K562 (cell line): Measurements from ENCODE around the gene ACADSB.
A peak's percentile ranks its signal among the peaks of the same experiment; 100 is the strongest.

Source experiments
- EP300 ChIP-seq: IDR thresholded peaks from 2 replicates; pipeline ENCODE4 v1.6.1; 2012; ENCODE audit warnings: low read length, improper control_type of control experiment
- ESRRA ChIP-seq: fragments of 450-650 bp; IDR thresholded peaks from 2 replicates; pipeline ENCODE4 v1.6.1; 2014; ENCODE audit warnings: low read depth, mild to moderate bottlenecking, moderate library complexity, borderline replicate concordance
- RAD21 ChIP-seq, 2 experiments: fragments of 250-450 bp in 1 of 2; fragments of 450-650 bp in 1 of 2; sonication (Bioruptor Pico) in 1 of 2; formaldehyde crosslinking in 1 of 2; IDR thresholded peaks in 1 of 2; conservative IDR thresholded peaks in 1 of 2; 2 replicates each; pipeline versions ENCODE4 v1.4.0 to v1.8.0; 2020 to 2022; ENCODE audit warnings: mild to moderate bottlenecking in 2 of 2, moderate library complexity in 1 of 2
- SIX5 ChIP-seq, 2 experiments: IDR thresholded peaks; 2 replicates each; pipeline ENCODE4 v1.6.1; 2011; ENCODE audit warnings: low read length in 2 of 2, borderline replicate concordance in 1 of 2, low read depth in 1 of 2, mild to moderate bottlenecking in 1 of 2, moderate library complexity in 1 of 2; ENCODE audit not compliant: insufficient read depth in 1 of 2
- SREBF1 ChIP-seq: fragments of 150-350 bp; IDR thresholded peaks from 2 replicates; pipeline ENCODE4 v1.6.1; 2014; ENCODE audit warnings: antibody characterized with exemption, low read depth, low read length, borderline replicate concordance
- ZBTB8A ChIP-seq: fragments of 450-650 bp; IDR thresholded peaks from 2 replicates; pipeline ENCODE4 v1.6.1; 2018; ENCODE audit warnings: mild to moderate bottlenecking, moderate library complexity; ENCODE audit not compliant: partially characterized antibody
- ZFP1 ChIP-seq: fragments of 450-650 bp; formaldehyde crosslinking; IDR thresholded peaks from 2 replicates; pipeline ENCODE4 v1.4.0; 2020; ENCODE audit warnings: mild to moderate bottlenecking, mixed read lengths
- TF ChIP-seq, protein P1 (sequence below), 2 experiments: IDR thresholded peaks; 2 replicates each; pipeline ENCODE4 v1.6.1; 2012; ENCODE audit warnings: improper control_type of control experiment in 2 of 2, low read depth in 2 of 2, low read length in 2 of 2, borderline replicate concordance in 1 of 2

DNA sequence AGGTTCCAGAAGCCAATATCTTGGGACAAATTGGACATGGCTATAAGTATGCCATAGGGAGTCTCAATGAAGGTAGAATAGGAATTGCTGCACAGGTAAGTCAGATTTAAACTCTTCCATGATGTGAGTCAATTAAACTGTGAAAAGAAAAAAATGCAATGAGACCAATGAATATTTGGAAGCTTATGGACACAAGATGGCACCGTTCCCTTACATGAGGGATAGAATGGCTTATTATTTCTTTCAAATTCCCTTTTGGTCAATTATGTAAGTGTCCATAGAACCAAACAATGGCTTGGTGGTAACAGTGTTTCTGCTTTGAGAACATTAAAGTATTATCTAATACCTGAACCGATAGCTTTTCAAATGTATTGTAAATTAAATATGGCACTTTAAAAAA is 35.6 kb downstream of the ACADSB start:
- TF ChIP-seq ZBTB8A (no peak), SREBF1 (no peak), EP300 (no peak), ESRRA (no peak), ZFP1 (CRISPR knock-in tag) (no peak), SIX5 (IDR thresholded peaks at IDR 0.05; ENCODE audit: borderline replicate concordance in 1 of 2, insufficient read depth in 1 of 2, low read depth in 1 of 2, low read length in 2 of 2) (no peak), RAD21 (CRISPR knock-in tag; conservative IDR thresholded peaks at IDR 0.05 in 1 of 2, IDR thresholded peaks at IDR 0.05 in 1 of 2) (peak; percentile 54 to 74)
- TF ChIP-seq, protein P1, sequence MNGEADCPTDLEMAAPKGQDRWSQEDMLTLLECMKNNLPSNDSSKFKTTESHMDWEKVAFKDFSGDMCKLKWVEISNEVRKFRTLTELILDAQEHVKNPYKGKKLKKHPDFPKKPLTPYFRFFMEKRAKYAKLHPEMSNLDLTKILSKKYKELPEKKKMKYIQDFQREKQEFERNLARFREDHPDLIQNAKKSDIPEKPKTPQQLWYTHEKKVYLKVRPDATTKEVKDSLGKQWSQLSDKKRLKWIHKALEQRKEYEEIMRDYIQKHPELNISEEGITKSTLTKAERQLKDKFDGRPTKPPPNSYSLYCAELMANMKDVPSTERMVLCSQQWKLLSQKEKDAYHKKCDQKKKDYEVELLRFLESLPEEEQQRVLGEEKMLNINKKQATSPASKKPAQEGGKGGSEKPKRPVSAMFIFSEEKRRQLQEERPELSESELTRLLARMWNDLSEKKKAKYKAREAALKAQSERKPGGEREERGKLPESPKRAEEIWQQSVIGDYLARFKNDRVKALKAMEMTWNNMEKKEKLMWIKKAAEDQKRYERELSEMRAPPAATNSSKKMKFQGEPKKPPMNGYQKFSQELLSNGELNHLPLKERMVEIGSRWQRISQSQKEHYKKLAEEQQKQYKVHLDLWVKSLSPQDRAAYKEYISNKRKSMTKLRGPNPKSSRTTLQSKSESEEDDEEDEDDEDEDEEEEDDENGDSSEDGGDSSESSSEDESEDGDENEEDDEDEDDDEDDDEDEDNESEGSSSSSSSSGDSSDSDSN (IDR thresholded peaks at IDR 0.05; ENCODE audit: borderline replicate concordance in 1 of 2, low read depth in 2 of 2, low read length in 2 of 2), result no peak
